HG02981 (cell line): ENCODE measurements around the gene PPP1R3F.

Experiments
- ATAC-seq: cut with Tn5 transposase; IDR thresholded peaks from one replicate; pipeline ENCODE4 v1.9.1; 2021; ENCODE audit warnings: mild to moderate bottlenecking, moderate library complexity; ENCODE audit not compliant: unreplicated experiment

Gene PPP1R3F

DNA sequence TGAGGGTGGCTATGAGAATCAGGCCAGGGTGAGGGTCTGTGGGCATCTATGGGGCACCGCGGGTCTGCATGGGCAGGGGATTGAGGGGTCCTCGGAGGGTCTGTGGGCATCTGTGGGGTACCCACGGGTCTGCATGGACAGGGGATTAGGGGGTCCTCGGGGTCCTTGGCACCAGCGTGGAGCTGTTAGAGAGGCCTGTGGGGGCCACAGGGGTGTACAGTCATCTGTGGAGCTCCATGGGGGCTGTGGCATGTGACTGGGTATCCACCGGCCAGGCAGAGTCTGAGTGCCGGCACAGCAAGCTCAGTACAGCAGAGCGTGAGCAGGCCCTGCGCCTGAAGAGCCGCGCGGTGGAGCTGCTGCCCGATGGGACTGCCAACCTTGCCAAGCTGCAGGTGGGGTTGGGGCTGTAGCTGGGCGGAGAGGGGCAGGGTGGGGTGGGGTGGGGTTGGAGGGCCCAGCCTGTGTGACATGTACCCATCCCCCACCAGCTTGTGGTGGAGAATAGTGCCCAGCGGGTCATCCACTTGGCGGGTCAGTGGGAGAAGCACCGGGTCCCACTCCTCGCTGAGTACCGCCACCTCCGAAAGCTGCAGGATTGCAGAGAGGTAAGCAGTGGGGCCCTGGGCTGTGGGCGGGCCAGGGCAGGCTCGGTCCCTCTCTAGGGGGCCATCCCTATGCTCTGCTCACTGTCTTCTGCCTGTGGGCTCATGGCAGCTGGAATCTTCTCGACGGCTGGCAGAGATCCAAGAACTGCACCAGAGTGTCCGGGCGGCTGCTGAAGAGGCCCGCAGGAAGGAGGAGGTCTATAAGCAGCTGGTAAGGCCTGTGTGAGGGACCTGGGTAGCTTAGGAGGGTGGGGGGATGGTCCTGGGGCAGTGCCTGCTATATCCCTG lies 21.4 kb upstream of the PPP1R3F start:
- no peak for ATAC-seq

DNA sequence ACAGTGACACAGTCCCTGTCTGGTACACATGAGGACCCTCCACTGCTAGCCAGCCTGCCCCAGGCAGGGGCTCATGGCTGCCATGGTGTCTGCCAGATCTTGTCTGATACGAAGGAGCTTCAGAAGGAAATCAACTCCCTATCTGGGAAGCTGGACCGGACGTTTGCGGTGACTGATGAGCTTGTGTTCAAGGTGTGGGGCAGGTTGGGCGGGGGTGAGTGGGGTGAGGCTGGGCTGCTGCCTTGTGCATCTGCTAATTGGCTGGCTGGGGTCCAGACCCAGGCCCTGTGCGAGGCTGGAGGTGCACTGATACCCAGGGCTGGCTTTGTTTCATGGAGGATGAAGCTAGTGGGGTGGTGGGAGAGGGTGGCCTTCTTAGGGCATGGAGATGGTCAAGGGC lies 20.5 kb upstream of the PPP1R3F start:
- ATAC-seq: no peak

DNA sequence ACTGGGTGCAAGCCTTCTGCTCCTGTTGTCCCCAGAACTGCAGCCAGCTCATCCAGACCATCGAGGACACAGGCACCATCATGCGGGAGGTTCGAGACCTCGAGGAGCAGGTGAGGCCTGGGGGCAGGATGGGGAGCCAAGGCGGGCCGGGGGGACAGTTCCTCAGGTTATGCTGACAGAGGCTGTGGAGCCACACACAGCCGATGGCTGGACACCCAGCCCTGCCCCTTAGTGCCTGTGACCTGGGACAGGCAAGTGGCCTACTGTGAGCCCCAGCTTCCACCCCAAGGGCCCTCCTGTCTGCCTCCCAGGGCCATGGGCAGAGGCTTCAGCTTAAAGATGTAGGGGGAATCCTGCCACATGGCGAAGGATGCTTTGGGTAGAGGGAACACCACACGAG lies 20.0 kb upstream of the PPP1R3F start:
- ATAC-seq: no peak

DNA sequence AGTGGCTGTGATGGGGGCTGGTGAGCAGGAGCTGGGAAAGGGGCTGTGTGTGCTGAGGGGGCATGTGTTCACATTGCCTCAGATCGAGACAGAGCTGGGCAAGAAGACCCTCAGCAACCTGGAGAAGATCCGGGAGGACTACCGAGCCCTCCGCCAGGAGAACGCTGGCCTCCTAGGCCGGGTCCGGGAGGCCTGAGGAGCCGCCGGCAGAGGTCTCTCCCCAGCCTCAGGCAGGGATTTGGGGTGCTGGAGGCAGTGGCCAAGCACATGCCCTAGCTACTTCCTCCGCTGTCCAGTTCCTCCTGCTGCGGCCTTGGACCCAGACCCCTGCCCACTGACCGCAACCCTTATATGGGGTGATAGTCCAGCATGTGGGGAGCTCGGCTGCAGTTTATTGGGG lies 19.5 kb upstream of the PPP1R3F start:
- ATAC-seq: no peak

DNA sequence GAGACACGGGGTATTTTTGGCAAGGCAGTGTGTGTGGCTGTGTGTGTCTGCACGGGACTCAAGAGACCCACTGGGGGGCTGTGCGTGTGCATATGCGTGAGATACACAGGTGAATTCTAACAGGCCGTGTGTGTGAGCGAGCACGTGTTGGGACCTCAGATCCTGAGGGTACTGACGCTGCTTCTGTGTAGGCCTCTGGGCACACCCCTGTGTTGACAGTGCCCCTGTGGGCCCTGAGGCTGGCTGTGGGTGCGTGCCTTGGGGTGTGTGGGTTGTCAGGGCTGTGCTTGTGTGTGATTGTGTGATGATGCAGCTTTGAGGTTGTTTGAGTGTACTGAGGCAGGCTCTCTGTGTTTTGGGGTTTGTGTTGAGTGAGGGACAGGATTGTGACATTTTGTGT lies 19.0 kb upstream of the PPP1R3F start:
- ATAC-seq: no peak

DNA sequence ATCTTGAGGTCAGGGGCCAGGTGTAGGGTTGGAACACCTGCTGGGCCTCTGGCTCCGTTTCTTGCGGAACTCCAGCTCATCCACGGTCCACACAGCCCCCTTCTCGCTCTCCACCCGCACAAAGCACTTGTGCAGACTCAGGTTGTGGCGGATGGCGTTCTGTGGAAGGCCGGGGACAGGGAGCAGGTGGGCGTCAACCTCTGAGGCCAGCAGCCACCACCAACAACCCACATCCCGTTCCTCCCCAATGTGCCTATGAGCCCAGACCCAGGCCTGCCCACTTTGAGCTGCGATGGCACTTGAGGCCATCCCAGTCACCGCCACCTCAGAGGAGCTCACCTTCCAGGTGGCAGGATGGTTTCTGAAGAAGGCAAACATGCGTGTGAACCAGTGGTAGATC lies 18.3 kb upstream of the PPP1R3F start:
- ATAC-seq: no peak

DNA sequence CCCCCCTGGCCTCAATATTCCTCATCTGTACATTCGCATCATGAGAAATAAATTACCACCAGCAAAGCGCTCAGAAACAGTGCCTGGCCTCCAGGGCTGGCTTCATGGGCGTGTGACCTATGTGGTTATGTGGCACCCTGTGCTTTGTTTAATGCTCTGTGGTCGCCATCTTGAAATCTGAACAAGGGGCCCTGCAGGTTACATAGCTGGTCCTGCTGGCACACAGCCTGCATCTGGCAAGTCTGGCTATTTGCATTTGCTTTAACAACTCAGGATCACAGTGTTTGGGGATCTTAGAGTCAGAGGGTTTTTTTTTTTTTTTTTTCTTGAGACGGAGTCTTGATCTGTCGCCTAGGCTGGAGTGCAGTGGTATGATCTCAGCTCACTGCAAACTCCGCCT lies 15.0 kb upstream of the PPP1R3F start:
- ATAC-seq: no peak

DNA sequence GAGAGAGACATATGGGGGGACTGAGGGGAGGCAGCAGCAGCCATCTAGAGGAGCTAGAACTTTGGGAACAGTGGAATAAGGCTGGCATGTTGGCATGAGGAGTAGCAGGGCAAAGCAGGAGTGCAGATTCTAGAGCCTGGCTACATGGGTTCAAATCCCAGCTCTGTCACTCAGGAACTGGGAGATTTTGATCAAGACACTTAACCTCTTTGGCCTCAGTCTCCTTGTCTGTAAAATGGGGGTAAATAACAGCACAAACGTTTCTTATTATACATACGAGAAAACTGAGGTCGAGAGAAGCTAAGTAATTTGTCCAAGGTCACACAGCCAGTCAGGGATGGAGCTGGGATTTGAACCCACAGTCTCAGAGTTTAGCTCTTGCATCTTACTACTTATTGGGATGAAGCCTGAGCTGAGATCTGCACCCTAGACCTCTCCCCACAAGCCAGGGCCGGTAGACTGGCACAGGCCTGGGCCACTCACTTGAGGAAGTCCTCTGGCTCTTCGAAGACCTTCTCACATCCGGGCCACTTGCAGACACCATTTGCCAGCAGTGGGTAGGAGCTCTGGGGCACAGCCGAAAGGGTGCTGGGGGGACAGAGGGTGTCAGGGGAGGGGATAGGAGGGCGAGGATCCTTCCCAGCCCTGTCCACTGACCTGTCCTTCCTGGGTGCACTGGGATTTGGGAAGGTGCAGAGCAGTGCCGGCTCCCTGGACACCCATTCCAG lies 13.2 kb upstream of the PPP1R3F start:
- ATAC-seq: no peak

DNA sequence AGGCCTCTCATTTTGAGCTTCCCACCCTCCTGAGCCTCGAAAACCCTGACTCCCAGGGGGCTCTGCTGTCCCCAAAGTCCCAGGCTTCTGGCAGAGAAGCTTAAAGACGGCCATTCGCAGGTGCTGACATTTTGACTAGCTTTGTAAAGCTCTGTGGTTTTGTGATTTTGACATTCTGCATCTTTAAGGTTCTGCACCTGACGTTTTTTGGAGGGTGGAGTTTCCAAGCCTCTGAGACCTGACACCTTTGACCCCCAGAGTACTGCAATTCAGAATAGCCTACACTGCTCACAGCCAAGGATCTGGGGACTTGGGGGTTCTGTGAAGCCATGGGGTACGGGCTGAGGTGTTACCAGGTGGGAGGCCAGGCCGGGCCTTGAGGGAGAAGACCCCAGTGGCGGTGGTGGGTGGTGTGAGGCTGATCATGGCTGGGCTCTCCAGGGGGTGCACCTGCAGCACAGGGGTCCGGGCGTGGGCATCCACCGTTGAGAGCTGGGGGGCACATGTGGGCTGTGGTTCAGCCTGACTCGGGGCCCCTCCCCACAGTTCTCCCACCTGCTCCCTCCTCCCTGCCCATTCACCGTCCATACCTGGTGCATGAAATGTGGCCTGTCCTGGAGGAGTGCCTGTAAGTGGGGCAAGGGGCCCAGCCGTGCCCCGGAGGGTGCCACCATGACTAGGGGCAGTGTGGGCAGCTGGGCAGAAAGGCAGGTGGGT lies 12.4 kb upstream of the PPP1R3F start:
- ATAC-seq: no peak

DNA sequence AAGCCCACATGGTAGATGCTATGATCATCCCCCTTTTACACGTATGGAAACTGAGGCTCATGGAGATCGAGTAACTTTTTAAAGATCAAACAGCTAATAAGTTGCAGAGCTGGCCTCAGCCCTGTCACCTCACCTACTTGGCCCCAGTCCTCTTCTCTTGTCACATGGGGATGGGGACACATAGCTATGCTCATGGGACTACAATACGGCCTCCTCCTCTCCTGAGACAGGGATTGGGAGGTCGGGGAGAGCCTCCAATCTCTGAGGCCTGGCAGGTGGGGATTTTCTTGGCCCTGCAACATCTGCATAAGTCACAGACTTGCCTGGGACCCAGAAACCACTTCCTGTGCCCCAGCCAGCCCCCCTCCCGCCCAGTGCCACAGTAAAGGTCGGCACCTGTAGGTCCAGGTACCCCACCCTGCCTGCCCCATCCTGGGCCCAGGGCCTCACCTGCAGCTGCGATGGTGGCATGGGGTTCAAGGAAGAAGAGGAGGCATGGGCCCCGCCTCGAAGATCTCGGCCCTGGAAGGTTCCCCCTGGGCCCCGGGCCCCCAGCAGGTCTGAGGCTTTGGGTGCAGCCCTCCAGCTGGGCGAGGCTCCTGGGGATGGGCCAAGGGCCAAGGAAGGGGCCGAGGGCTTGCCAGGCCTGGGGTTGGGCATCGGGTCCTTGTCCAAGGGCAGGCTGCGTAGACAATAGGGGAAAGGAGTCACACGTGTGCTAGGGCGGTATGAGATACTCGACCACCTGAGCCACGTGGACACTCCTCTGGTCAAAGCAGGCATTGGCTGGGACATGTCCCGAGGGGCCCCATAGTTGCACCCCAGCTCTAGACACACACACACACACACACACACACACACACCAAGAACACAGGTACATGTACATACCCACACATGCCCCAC lies 11.5 kb upstream of the PPP1R3F start:
- ATAC-seq: no peak

DNA sequence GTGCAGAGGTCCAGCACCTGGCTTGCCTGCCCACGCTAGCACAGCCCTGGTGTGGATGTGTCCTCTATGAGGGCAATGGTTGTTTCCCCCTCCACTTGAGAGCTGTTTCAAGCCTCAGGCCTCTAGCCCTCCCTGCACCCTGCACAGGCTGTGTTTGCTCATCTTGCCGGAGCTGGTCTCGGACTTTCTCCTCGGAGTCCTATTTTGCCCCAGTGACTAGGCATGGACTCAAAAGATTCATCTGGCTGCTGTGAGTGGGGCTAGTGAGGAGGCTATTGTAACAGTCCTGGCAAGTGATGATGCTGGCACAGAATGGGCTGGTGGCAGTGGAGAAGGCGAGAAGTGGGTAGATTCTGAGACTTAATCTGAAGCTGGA lies 10.9 kb upstream of the PPP1R3F start:
- ATAC-seq: no peak

DNA sequence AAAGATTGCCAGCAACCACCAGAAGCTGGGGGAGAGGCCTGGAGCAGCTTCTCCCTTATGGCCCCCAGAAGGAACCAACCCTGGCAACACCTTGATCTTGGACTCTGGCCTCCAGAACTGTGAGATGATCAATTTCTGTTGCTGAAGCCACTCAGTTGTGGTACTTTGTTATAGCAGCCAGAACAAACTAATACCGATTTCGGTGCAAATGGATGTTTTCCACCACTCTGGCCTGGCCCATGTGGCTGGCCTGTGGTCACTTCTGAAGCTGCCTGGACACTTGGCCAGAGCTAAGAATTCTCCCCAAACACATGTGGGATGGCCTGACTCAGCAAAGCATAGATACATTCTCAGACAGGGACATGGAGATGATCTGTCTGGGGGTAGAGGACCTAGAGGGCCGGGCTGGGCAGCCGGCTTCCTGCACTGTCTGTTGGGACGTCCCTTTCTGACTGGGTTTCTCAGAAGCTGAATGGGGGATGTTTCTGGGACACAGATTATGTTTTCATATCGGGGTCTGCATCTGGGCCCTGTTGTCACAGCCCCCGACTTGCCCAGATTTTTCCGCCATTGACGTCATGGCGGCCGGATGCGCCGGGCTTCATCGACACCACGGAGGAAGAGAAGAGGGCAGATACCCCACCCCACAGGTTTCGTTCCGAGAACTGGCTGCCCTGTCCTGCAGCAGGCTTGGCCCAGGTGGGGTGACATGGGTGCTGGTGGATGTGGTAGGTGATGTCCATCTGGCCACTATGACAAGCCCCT lies 9.2 kb upstream of the PPP1R3F start:
- no peak for ATAC-seq

DNA sequence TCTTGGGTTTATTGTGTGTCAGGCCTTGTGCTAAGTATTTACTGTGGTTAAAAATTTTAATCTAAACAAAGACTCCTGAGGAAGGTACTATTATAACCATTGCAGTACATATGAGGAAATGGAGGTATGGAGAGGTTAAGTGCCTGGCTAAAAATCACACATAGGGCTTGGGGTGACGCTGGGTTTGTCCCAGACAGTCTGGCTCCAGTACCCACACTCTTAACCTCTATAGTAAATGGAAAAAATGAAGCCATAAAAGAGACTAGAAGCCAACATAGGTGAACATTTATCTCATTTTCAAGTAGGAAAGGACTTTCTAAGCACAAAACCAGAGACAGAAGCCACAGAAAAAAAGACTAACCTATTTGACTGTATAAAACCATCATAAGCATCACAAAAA lies 7.0 kb upstream of the PPP1R3F start:
- ATAC-seq: no peak

DNA sequence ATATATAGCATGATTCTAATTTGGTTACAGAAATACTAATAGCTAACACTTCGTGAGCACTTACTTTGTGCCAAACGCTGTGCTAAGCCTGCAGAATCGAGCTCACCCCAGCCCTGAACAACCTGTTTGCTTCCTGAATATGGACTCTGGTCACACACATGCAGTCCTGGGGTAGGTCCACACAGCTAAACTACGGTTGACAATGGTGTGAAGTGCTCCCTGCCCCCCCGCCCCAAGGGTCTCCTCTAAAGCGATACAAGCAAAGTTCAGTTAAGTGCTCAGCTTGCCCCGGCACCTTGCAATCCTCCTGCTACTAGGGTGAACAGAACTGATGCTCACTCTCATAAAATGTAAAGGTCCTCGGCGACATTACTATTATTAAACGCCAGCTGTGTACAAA lies 6.0 kb upstream of the PPP1R3F start:
- no peak for ATAC-seq

DNA sequence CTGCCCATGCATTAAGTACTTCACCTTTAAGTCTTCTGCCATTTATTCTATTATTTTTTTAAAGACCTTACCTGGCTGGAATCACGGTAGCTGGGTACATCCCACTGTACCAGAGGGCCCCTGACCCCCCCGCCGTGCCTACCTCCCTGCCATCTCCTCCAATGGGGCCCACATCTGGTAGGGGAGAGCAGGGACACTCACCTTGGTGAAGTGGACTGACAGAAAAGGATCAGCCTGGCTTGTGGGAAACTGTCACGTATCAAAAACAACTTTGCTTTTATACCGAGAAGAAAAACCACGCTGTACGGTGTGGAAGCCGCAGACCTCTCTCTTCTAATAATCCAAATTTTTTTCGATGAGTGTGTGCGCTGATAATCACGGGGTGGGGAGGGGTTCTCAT lies 5.1 kb upstream of the PPP1R3F start, which contains the start of gene FOXP3:
FOXP3 (minus strand) TSS at position 251 of the 400 bp plus-strand sequence. CDS start 6,205 bp downstream, outside the sequence.
- ATAC-seq: no peak

DNA sequence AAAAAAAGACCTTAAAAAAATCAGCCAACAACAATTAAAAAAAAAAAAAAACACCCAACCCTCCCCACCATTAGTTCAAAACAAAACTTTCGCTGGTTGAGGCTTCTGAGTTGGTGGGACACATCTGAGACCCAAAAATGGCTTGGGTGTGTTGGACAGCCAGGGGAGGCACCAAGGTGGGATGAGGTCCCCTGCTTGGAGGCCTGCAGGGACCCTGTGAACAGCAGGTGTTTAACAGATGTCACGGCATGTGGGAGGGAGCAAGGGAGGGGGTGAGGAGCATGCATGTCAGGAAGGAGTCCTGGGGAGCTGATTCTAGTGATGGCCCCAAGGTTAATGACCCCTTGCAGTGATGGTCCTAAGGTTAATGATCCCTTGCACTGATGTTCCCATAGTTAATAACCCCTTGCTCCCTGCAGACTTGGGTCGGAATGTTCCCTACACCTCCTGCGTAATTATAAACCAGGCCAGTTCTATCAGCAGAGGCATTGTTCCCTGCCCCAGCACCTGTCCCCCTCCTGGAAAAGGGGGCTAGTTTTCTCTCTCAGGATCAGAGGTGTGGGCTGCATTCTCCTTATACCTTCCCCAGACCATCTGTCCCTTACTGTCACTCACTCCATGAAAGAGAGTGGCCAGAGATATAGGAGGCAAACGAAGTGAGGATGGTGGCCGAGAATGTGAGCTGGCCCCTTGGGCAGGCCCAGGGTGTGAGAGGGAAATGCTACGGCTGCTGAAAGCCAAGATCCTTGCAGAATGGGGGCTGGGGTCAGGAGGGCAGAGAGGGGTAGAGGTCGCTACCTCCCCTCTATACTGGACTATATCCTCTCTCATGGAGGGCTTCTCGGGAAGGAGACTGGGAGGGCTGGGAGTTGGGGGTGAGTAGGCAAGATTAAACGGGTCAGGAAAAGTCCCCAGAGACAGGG lies 2.8 kb upstream of the PPP1R3F start:
- no peak for ATAC-seq

DNA sequence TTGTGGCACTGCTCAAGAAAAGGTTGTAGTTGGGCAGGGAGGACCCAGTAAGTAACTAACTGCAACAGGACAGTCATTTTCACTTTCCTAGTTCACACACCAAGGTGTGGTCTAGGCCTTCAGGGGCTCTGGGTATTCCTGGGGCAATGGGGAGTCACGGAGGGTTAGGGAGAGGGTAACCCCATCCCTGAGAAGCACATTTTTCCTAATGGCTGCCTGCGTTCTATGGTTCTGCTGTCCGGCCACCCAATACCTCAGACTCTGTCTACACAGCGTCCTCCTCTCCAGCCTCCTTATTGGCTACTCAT lies 937 bp upstream of the PPP1R3F start:
- no peak for ATAC-seq

DNA sequence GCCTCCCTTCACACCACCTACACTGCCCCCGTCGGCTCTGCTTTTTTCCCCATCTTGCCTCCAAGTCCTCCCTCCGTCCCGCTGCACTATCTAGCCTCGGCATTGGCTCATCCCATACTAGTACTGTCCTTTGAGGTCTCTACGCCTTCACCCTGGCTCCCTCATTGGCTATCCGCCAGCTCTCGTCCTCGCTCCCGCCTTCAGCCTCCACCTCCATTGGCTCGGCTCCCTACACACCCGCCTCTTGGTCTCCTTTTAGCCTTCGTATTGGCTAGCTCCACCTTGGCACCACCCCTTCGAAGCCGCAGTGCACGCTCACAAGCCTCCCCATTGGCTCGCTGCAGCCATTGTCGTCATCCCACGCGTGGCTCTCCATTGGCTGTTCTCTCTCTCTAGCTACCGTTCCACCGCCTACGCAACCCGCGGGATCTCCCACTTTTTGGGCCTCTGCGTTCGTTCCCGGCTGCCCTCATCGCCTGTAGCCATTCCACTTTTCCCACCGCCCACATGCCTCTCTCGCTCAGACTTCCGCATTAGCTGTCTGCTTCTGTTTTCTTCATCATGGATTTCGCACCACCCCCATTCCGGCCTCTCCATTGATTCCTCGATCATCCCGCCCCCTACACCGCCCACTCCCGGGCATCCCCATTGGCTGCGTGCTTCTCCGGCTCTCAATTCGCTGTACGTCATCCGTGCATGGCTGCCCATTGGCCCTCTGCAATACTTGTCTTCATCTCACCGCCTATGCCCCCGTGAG lies 405 bp upstream of the PPP1R3F start:
- ATAC-seq: peak; percentile 83
